ENCODE results near the gene PRR20D. TPM values are rescaled to one million over a fixed set of nuclear protein-coding genes. Genes with fewer than 3 reads are reported as not detected.

The PRR20D gene
- total RNA-seq, 1 experiment from 2014 or later: not detected

- no peak overlapping the region for H3K4me3 ChIP-seq (ENCODE audit: low read depth in 2 of 2, low read length in 2 of 2)
- no TSS peak for BruUV-seq (replicated peaks)
- in situ Hi-C loops (cut with HindIII; ENCODE audit: low pct_unique_long_range_greater_than_20kb, low sequenced_read_pairs) (no loop called here), intact Hi-C loops (cut with micrococcal nuclease; ENCODE audit: unreplicated experiment) (no loop called here)
- no peak for ATAC-seq
- no peaks in the 10 kb centered on the region for H3K9me3 ChIP-seq (ENCODE audit: control insufficient read depth, insufficient read depth, low read depth, low read length)
- TF ChIP-seq REST (IDR thresholded peaks at IDR 0.05; ENCODE audit: insufficient read depth in 1 of 2, low read depth in 2 of 2, low read length in 1 of 2): no peak
- no peak overlapping the region for H3K27ac ChIP-seq (ENCODE audit: low read length)
- CTCF ChIA-PET: no interaction called here
- no peaks in the 10 kb centered on the region for H3K36me3 ChIP-seq (ENCODE audit: control insufficient read depth, insufficient read depth, low read length)
- H3K4me1 ChIP-seq (ENCODE audit: control insufficient read depth, insufficient read depth, low read length): no peaks in the 10 kb centered on the region
- H3K27me3 ChIP-seq (ENCODE audit: control insufficient read depth, insufficient read depth, low read length): no peaks in the 10 kb centered on the region
- POLR2A ChIA-PET: no interaction called here
- DNase-seq (ENCODE audit: low read depth, low spot score): no peak
Measured at GRCh38 chr13:57128909-57129308, 31.5 kb upstream of the PRR20D start.

- CTCF ChIA-PET: no interaction called here
- Histone ChIP-seq H3K36me3 (ENCODE audit: control insufficient read depth, insufficient read depth, low read length) (no peaks in the 10 kb centered on the region), H3K4me1 (ENCODE audit: control insufficient read depth, insufficient read depth, low read length) (no peaks in the 10 kb centered on the region), H3K4me3 (ENCODE audit: low read depth in 2 of 2, low read length in 2 of 2) (no peak overlapping the region), H3K9me3 (ENCODE audit: control insufficient read depth, insufficient read depth, low read depth, low read length) (no peaks in the 10 kb centered on the region), H3K27ac (ENCODE audit: low read length) (no peak overlapping the region), H3K27me3 (ENCODE audit: control insufficient read depth, insufficient read depth, low read length) (no peaks in the 10 kb centered on the region)
- in situ Hi-C loops (cut with HindIII; ENCODE audit: low pct_unique_long_range_greater_than_20kb, low sequenced_read_pairs) (no loop called here), intact Hi-C loops (cut with micrococcal nuclease; ENCODE audit: unreplicated experiment) (no loop called here)
- POLR2A ChIA-PET: no interaction called here
- no TSS peak for BruUV-seq (replicated peaks)
- DNase-seq (ENCODE audit: low read depth, low spot score) (no peak), ATAC-seq (no peak)
- TF ChIP-seq SIN3A (IDR thresholded peaks at IDR 0.05; ENCODE audit: borderline replicate concordance, insufficient read depth, low read depth, low read length): no peak
- no peak for TF ChIP-seq TCF7L2 (IDR thresholded peaks at IDR 0.05; ENCODE audit: low read depth, low read length)
- TF ChIP-seq POLR2AphosphoS5 (IDR thresholded peaks at IDR 0.05; ENCODE audit: low read depth, low read length): no peak
- no peak for TF ChIP-seq CTCF (IDR thresholded peaks at IDR 0.05)
- TF ChIP-seq REST (IDR thresholded peaks at IDR 0.05; ENCODE audit: insufficient read depth in 1 of 2, low read depth in 2 of 2, low read length in 1 of 2): no peak
Measured at GRCh38 chr13:57136093-57136492, 24.3 kb upstream of the PRR20D start.

Measured in Panc1 (cell line).